Natural killer cell (primary cell): ENCODE data around the gene RABEPK. TPM values are rescaled to one million over a fixed set of nuclear protein-coding genes. Genes with fewer than 3 reads are reported as not detected.
A peak's percentile ranks its signal among the peaks of the same experiment; 100 is the strongest.
"Not testable (repeated sequence)": the region's sequence is repeated elsewhere in the genome, so short reads cannot be mapped to it uniquely, and the experiment has no call there.

Experiments
- ATAC-seq, 3 donors: fragments of 150-1000 bp in 2 of 3; fragments of 200-7000 bp in 1 of 3; cut with Tn5 transposase; 1 replicate in 1 of 3; 2 replicates in 2 of 3; pipeline ENCODE4 v1.10.0; 2021; ENCODE audit warnings: mild to moderate bottlenecking in 2 of 3, moderate library complexity in 2 of 3
- DNase-seq, 2 donors: peaks; one replicate each; pipeline versions ENCODE4 v3.0.0 to v3.0.0-alpha.2; 2013 to 2021; ENCODE audit warnings: mixed read lengths in 1 of 2
- H3K27ac ChIP-seq: one replicate; pipeline ENCODE4 v1.5.1; 2013; ENCODE audit warnings: mild to moderate bottlenecking, low read length
- H3K27me3 ChIP-seq: one replicate; pipeline ENCODE4 v1.6.1; 2013; ENCODE audit warnings: low read length; ENCODE audit not compliant: control insufficient read depth, insufficient read depth
- H3K36me3 ChIP-seq: one replicate; pipeline ENCODE4 v1.6.1; 2013; ENCODE audit warnings: low read length; ENCODE audit not compliant: control insufficient read depth, insufficient read depth
- H3K4me1 ChIP-seq: one replicate; pipeline ENCODE4 v1.6.1; 2013; ENCODE audit warnings: low read length; ENCODE audit not compliant: control insufficient read depth, insufficient read depth
- H3K4me3 ChIP-seq: one replicate; pipeline ENCODE4 v1.5.1; 2013; ENCODE audit warnings: low read length
- H3K9me3 ChIP-seq: one replicate; pipeline ENCODE4 v1.6.1; 2013; ENCODE audit warnings: low read length; ENCODE audit not compliant: control insufficient read depth, insufficient read depth
- H3K27ac Mint-ChIP-seq, 2 donors: one replicate each; pipeline ENCODE4 v1.8.0; 2022; ENCODE audit warnings: mild to moderate bottlenecking in 2 of 2, mixed read lengths in 2 of 2, moderate library complexity in 1 of 2
- H3K27me3 Mint-ChIP-seq, 2 donors: one replicate each; pipeline ENCODE4 v1.8.0; 2022; ENCODE audit warnings: low read depth in 2 of 2, mixed read lengths in 2 of 2
- H3K36me3 Mint-ChIP-seq: one replicate; pipeline ENCODE4 v1.8.0; 2022; ENCODE audit warnings: mixed read lengths
- H3K4me1 Mint-ChIP-seq, 2 donors: one replicate each; pipeline ENCODE4 v1.8.0; 2022; ENCODE audit warnings: mixed read lengths in 2 of 2
- H3K4me3 Mint-ChIP-seq: one replicate; pipeline ENCODE4 v1.8.0; 2022; ENCODE audit warnings: mild to moderate bottlenecking, moderate library complexity, mixed read lengths
- H3K9me3 Mint-ChIP-seq, 2 donors: one replicate each; pipeline ENCODE4 v1.8.0; 2022; ENCODE audit warnings: mixed read lengths in 2 of 2
- WGBS: methylation state at CpG from one replicate; pipeline ENCODE4 v1.1.7; 2013; ENCODE audit warnings: missing lambda C conversion rate; ENCODE audit not compliant: insufficient coverage; 5-methylcytosine and 5-hydroxymethylcytosine counted together
- intact Hi-C: fragments of 100-400 bp; cut with micrococcal nuclease; formaldehyde crosslinking; loops from one replicate; pipeline ENCODE4 v1.14.2; 2022
- total RNA-seq, 4 donors: library from RNA; stranded (reverse); fragments of 120-200 nt in 1 of 4; gene quantifications; one replicate each; pipeline versions ENCODE4 v1.2.3 to v1.2.4, GENCODE V29; 2013 to 2022
- TF ChIP-seq, protein P1 (sequence below): fragments of 200-600 bp; IDR thresholded peaks from one replicate; pipeline ENCODE4 v1.8.0; 2022; ENCODE audit warnings: antibody characterized with exemption

The RABEPK gene
- total RNA-seq, 3 donors from 2014 or later (not counting 1 experiment from before 2014, with no cell fraction given) = 10.6 to 13.1 (median 11.8) TPM

GRCh38 chr9:125189361-125190289, 10.7 kb upstream of the RABEPK start, which contains the start of gene PPP6C:
Gene PPP6C (minus strand): TSS chr9:125189803. CDS start chr9:125189718, 85 bp downstream.
- Histone ChIP-seq H3K27me3 (no peaks in the 10 kb centered on the region), H3K4me3 (peak within 1 kb of the TSS; percentile 99), H3K4me1 (peaks cover 28% of the 10 kb centered on the region), H3K36me3 (no peaks in the 10 kb centered on the region), H3K9me3 (no peaks in the 10 kb centered on the region), H3K27ac (peak within 1 kb of the TSS; percentile 98)
- DNase-seq (peak; percentile 95 to 98), ATAC-seq (peak; percentile 96 to 99 (median 96))
- Mint-ChIP-seq H3K36me3 (no peaks in the 10 kb centered on the region), H3K4me1 (peaks cover 15 to 18% of the 10 kb centered on the region in 2 donors), H3K4me3 (peak within 1 kb of the TSS; percentile 94), H3K27ac (peak within 1 kb of the TSS; percentile 91), H3K27me3 (no peaks in the 10 kb centered on the region), H3K9me3 (no peaks in the 10 kb centered on the region)
- TF ChIP-seq, protein P1, sequence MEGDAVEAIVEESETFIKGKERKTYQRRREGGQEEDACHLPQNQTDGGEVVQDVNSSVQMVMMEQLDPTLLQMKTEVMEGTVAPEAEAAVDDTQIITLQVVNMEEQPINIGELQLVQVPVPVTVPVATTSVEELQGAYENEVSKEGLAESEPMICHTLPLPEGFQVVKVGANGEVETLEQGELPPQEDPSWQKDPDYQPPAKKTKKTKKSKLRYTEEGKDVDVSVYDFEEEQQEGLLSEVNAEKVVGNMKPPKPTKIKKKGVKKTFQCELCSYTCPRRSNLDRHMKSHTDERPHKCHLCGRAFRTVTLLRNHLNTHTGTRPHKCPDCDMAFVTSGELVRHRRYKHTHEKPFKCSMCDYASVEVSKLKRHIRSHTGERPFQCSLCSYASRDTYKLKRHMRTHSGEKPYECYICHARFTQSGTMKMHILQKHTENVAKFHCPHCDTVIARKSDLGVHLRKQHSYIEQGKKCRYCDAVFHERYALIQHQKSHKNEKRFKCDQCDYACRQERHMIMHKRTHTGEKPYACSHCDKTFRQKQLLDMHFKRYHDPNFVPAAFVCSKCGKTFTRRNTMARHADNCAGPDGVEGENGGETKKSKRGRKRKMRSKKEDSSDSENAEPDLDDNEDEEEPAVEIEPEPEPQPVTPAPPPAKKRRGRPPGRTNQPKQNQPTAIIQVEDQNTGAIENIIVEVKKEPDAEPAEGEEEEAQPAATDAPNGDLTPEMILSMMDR = peak; percentile 62
- intact Hi-C loops = loop anchor here (1.0 to 5.0 kb wide), 5 partner anchors 11 to 249 kb away; partner anchors contain the start of genes GAPVD1, GOLGA1, HSPA5 and RABEPK
- under 1% methylated on average over 82 of the region's 82 CpGs for WGBS

DNA sequence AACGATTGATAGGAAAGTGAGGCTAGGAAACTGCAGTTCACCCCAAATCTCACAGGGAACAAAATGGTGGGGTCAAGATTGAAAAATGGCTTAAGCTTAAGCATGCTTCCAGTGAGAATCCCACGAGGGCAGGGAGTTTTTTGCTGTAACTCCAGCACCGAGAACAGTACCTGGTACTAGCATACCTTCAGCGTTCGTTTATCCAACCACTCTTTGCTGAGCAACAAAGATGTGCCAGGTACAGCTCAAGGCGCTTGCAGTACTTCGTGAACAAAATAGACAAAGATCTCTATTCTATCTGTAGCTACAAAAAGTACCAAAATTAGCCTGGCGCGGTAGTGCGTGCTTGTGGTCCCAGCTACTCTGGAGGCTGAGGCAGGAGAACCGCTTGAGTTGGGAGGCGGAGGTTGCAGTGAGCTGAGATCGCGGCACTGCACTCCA, 10.0 kb upstream of the RABEPK start:
- Histone ChIP-seq H3K4me1 (peaks cover 32% of the 10 kb centered on the region), H3K9me3 (no peaks in the 10 kb centered on the region), H3K27ac (peak overlapping the region; percentile 98), H3K4me3 (peak overlapping the region; percentile 99), H3K36me3 (no peaks in the 10 kb centered on the region), H3K27me3 (no peaks in the 10 kb centered on the region)
- Mint-ChIP-seq H3K4me3 (peak overlapping the region; percentile 94), H3K36me3 (no peaks in the 10 kb centered on the region), H3K4me1 (peaks cover 15 to 18% of the 10 kb centered on the region in 2 donors), H3K27ac (peak overlapping the region; percentile 91), H3K9me3 (no peaks in the 10 kb centered on the region), H3K27me3 (no peaks in the 10 kb centered on the region)
- WGBS = 65% methylated on average over 13 of the region's 14 CpGs
- intact Hi-C loops = no loop called here
- DNase-seq (peak in 1 of 2 donors; percentile 56), ATAC-seq (no peak)
- TF ChIP-seq, protein P1 = no peak

DNA sequence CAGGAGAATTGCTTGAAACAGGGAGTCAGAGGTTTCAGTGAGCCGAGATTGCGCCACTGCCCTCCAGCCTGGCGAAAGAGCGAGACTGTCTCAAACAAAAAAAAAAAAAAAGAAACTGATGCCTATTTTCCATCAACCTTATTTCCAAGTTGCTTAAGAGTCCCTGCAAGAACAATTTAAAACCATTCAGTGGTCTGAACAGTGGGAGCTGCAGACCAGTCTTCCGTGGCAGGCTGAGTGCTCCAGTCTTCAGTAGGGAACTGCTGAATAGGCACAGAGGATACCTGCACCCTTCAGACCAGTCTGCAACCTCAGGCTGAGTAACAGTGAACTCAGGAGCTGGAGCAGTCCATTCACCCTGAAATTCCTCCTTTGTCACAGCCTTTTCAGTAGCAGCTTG, 5.9 kb upstream of the RABEPK start:
- H3K9me3 ChIP-seq, ATAC-seq, H3K4me3 ChIP-seq, H3K9me3 Mint-ChIP-seq, intact Hi-C loops, H3K4me3 Mint-ChIP-seq, H3K4me1 Mint-ChIP-seq, H3K36me3 ChIP-seq, H3K27me3 Mint-ChIP-seq, H3K36me3 Mint-ChIP-seq, H3K27me3 ChIP-seq, H3K27ac Mint-ChIP-seq, H3K27ac ChIP-seq: not testable (repeated sequence)
- 93% methylated on average over 5 of the region's 5 CpGs for WGBS
- peaks cover 23% of the 10 kb centered on the region for H3K4me1 ChIP-seq
- DNase-seq = peak in 1 of 2 donors; percentile 30

- H3K9me3 ChIP-seq, H3K9me3 Mint-ChIP-seq, H3K4me3 ChIP-seq, H3K36me3 ChIP-seq, H3K4me3 Mint-ChIP-seq, H3K27ac Mint-ChIP-seq, ATAC-seq, H3K27me3 ChIP-seq, H3K27me3 Mint-ChIP-seq, intact Hi-C loops, H3K4me1 Mint-ChIP-seq, H3K27ac ChIP-seq, H3K36me3 Mint-ChIP-seq: not testable (repeated sequence)
- peaks cover 18% of the 10 kb centered on the region for H3K4me1 ChIP-seq
- WGBS = no CpG with 5 or more reads among the region's 1 CpG
- DNase-seq = peak in 1 of 2 donors; percentile 35
Observed at GRCh38 chr9:125195591-125195990, 4.8 kb upstream of the RABEPK start.
